Mesodermal cell (in vitro differentiated cells): Measurements from ENCODE around the gene ALK.

Source experiments
- H3K27ac ChIP-seq: 2 replicates; pipeline ENCODE4 v1.7.0; 2013; ENCODE audit warnings: mild to moderate bottlenecking, low read depth, low read length, moderate library complexity; ENCODE audit not compliant: severe bottlenecking
- H3K36me3 ChIP-seq: 2 replicates; pipeline ENCODE4 v1.7.1; 2013; ENCODE audit warnings: mild to moderate bottlenecking, low read length, moderate library complexity; ENCODE audit not compliant: control insufficient read depth, insufficient read depth
- H3K4me1 ChIP-seq: one replicate; pipeline ENCODE4 v1.7.1; 2013; ENCODE audit warnings: mild to moderate bottlenecking, low read length; ENCODE audit not compliant: insufficient read depth, control insufficient read depth, poor library complexity, severe bottlenecking
- H3K4me3 ChIP-seq: 2 replicates; pipeline ENCODE4 v1.7.0; 2013; ENCODE audit warnings: low read length, control low read depth, mild to moderate bottlenecking; ENCODE audit not compliant: insufficient read depth, poor library complexity, severe bottlenecking; ENCODE audit errors: extremely low read depth
- H3K9me3 ChIP-seq: 2 replicates; pipeline ENCODE4 v1.7.1; 2013; ENCODE audit warnings: mild to moderate bottlenecking, low read length, moderate library complexity; ENCODE audit not compliant: control insufficient read depth
- WGBS, 2 experiments: methylation state at CpG; one replicate each; pipeline ENCODE4 v1.1.5; 2013; ENCODE audit warnings: missing lambda C conversion rate in 2 of 2; ENCODE audit not compliant: insufficient coverage in 2 of 2; 5-methylcytosine and 5-hydroxymethylcytosine counted together

The ALK gene

GRCh38 chr2:29744976-29745375 is 176.4 kb downstream of the ALK start:
- no peaks in the 10 kb centered on the region for H3K36me3 ChIP-seq
- no CpG with 5 or more reads among the region's 3 CpGs for WGBS, 2 experiments

GRCh38 chr2:29743516-29743915 is 177.9 kb downstream of the ALK start:
- no peaks in the 10 kb centered on the region for H3K36me3 ChIP-seq
- H3K4me1 ChIP-seq = no peaks in the 10 kb centered on the region
- H3K27ac ChIP-seq = no peak overlapping the region
- WGBS, 2 experiments = 93 to 100% methylated on average over 2 to 3 of the region's 3 CpGs
- no peaks in the 10 kb centered on the region for H3K9me3 ChIP-seq
- no peak overlapping the region for H3K4me3 ChIP-seq

More at GRCh38 chr2:29744976-29745375, 176.4 kb downstream of the ALK start:
- no peak overlapping the region for H3K4me3 ChIP-seq
- H3K9me3 ChIP-seq = no peaks in the 10 kb centered on the region
- H3K4me1 ChIP-seq = no peaks in the 10 kb centered on the region
- H3K27ac ChIP-seq = no peak overlapping the region

- Histone ChIP-seq H3K9me3 (no peaks in the 10 kb centered on the region), H3K36me3 (no peaks in the 10 kb centered on the region), H3K4me1 (no peaks in the 10 kb centered on the region), H3K27ac (no peak overlapping the region), H3K4me3 (no peak overlapping the region)
- WGBS, 2 experiments = 90 to 94% methylated on average over 1 to 2 of the region's 2 CpGs
Observed at GRCh38 chr2:29742656-29743055, 178.7 kb downstream of the ALK start.

GRCh38 chr2:29741132-29741531 is 180.3 kb downstream of the ALK start:
- Histone ChIP-seq H3K36me3 (no peaks in the 10 kb centered on the region), H3K4me3 (no peak overlapping the region), H3K27ac (no peak overlapping the region), H3K9me3 (no peaks in the 10 kb centered on the region), H3K4me1 (no peaks in the 10 kb centered on the region)
- no CpG with 5 or more reads among the region's 4 CpGs for WGBS, 2 experiments

- no peaks in the 10 kb centered on the region for H3K36me3 ChIP-seq
- H3K4me3 ChIP-seq = no peak overlapping the region
- WGBS, 2 experiments = 82 to 96% methylated on average over 3 of the region's 4 CpGs
- no peaks in the 10 kb centered on the region for H3K9me3 ChIP-seq
- no peak overlapping the region for H3K27ac ChIP-seq
- no peaks in the 10 kb centered on the region for H3K4me1 ChIP-seq
Observed at GRCh38 chr2:29733965-29734364, 187.4 kb downstream of the ALK start.

GRCh38 chr2:29733213-29733612 is 188.2 kb downstream of the ALK start:
- no peaks in the 10 kb centered on the region for H3K36me3 ChIP-seq
- H3K27ac ChIP-seq = no peak overlapping the region
- H3K4me1 ChIP-seq = no peaks in the 10 kb centered on the region
- WGBS, 2 experiments = 100% methylated on average over 1 of the region's 1 CpG; no CpG with 5 or more reads in 1 of the 2 experiments
- H3K9me3 ChIP-seq = no peaks in the 10 kb centered on the region
- H3K4me3 ChIP-seq = no peak overlapping the region

- Histone ChIP-seq H3K4me1 (no peaks in the 10 kb centered on the region), H3K36me3 (no peaks in the 10 kb centered on the region), H3K9me3 (no peaks in the 10 kb centered on the region), H3K27ac (no peak overlapping the region), H3K4me3 (no peak overlapping the region)
- no CpG with 5 or more reads among the region's 2 CpGs for WGBS, 2 experiments
Observed at GRCh38 chr2:29731948-29732347, 189.4 kb downstream of the ALK start.

GRCh38 chr2:29729932-29730331 is 191.5 kb downstream of the ALK start:
- Histone ChIP-seq H3K4me1 (no peaks in the 10 kb centered on the region), H3K4me3 (no peak overlapping the region), H3K9me3 (no peaks in the 10 kb centered on the region), H3K36me3 (no peaks in the 10 kb centered on the region), H3K27ac (no peak overlapping the region)
- WGBS, 2 experiments = 87 to 92% methylated on average over 7 of the region's 7 CpGs

GRCh38 chr2:29729401-29729800 is 192.0 kb downstream of the ALK start:
- Histone ChIP-seq H3K36me3 (no peaks in the 10 kb centered on the region), H3K4me3 (no peak overlapping the region), H3K9me3 (no peaks in the 10 kb centered on the region), H3K27ac (no peak overlapping the region), H3K4me1 (no peaks in the 10 kb centered on the region)
- WGBS, 2 experiments = 77 to 94% methylated on average over 4 to 5 of the region's 7 CpGs

GRCh38 chr2:29726976-29727375 is 194.4 kb downstream of the ALK start:
- H3K4me3 ChIP-seq = no peak overlapping the region
- H3K27ac ChIP-seq = no peak overlapping the region
- no peaks in the 10 kb centered on the region for H3K36me3 ChIP-seq
- WGBS, 2 experiments = 88% methylated on average over 1 of the region's 2 CpGs; no CpG with 5 or more reads in 1 of the 2 experiments
- H3K4me1 ChIP-seq = no peaks in the 10 kb centered on the region
- no peaks in the 10 kb centered on the region for H3K9me3 ChIP-seq

- H3K36me3 ChIP-seq = no peaks in the 10 kb centered on the region
- no peaks in the 10 kb centered on the region for H3K9me3 ChIP-seq
- no peaks in the 10 kb centered on the region for H3K4me1 ChIP-seq
- WGBS, 2 experiments = 0% methylated on average over 1 of the region's 2 CpGs
- H3K27ac ChIP-seq = no peak overlapping the region
- H3K4me3 ChIP-seq = no peak overlapping the region
Observed at GRCh38 chr2:29725610-29726009, 195.8 kb downstream of the ALK start.
